Measurements from ENCODE around the gene NOP56. TPM values are rescaled to one million over a fixed set of nuclear protein-coding genes. Genes with fewer than 3 reads are reported as not detected.
A peak's percentile ranks its signal among the peaks of the same experiment; 100 is the strongest.

The NOP56 gene
- total RNA-seq, 1 donor from 2014 or later, result 84.9 TPM

DNA sequence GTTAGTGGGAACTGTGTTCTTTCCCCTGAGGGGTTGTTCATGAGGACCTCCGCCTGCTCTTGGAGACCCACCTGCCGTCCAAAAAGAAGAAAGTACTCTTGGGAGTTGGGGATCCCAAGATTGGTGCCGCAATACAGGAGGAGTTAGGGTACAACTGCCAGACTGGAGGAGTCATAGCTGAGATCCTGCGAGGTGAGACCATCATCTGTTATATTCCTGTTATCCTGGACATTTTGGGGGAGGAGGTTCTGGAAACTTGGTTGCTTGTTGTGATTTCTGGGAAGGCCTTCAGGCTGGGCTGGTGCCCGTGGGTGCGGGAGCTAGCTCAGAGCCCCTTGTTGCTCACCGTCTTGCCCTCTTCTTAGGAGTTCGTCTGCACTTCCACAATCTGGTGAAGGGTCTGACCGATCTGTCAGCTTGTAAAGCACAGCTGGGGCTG lies 2.0 kb downstream of the NOP56 start:
- Histone ChIP-seq H3K27me3 (ENCODE audit: low read depth) (no peaks in the 10 kb centered on the region), H3K36me3 (peaks cover 58% of the 10 kb centered on the region), H3K4me3 (peak overlapping the region; percentile 97), H3K4me1 (peaks cover 26% of the 10 kb centered on the region), H3K9me3 (no peaks in the 10 kb centered on the region), H3K27ac (no peak overlapping the region)
- intact Hi-C loops (cut with DNase I), result no loop called here
- TF ChIP-seq, protein P1, sequence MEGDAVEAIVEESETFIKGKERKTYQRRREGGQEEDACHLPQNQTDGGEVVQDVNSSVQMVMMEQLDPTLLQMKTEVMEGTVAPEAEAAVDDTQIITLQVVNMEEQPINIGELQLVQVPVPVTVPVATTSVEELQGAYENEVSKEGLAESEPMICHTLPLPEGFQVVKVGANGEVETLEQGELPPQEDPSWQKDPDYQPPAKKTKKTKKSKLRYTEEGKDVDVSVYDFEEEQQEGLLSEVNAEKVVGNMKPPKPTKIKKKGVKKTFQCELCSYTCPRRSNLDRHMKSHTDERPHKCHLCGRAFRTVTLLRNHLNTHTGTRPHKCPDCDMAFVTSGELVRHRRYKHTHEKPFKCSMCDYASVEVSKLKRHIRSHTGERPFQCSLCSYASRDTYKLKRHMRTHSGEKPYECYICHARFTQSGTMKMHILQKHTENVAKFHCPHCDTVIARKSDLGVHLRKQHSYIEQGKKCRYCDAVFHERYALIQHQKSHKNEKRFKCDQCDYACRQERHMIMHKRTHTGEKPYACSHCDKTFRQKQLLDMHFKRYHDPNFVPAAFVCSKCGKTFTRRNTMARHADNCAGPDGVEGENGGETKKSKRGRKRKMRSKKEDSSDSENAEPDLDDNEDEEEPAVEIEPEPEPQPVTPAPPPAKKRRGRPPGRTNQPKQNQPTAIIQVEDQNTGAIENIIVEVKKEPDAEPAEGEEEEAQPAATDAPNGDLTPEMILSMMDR (IDR thresholded peaks at IDR 0.05), result no peak
- ATAC-seq, result no peak
- no peak for DNase-seq

DNA sequence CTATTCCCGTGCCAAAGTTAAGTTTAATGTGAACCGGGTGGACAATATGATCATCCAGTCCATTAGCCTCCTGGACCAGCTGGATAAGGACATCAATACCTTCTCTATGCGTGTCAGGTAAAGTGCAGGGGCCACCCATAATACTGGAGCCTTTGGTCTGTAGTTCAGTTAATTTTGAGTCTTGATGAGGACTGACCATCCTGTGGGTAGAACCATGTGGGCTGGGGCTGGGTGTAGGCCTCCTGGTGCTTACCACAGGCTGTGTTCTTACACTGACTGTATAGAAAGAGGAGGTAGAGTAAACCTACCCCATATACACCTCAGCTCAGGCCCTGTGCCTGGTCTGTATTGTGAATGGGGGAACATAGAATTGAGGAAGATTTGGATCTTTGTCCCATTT lies 2.4 kb downstream of the NOP56 start:
- H3K9me3 ChIP-seq, result no peaks in the 10 kb centered on the region
- peaks cover 62% of the 10 kb centered on the region for H3K36me3 ChIP-seq
- H3K4me1 ChIP-seq, result peaks cover 26% of the 10 kb centered on the region
- TF ChIP-seq, protein P1 (IDR thresholded peaks at IDR 0.05), result no peak
- no peaks in the 10 kb centered on the region for H3K27me3 ChIP-seq (ENCODE audit: low read depth)
- intact Hi-C loops (cut with DNase I), result no loop called here
- no peak overlapping the region for H3K4me3 ChIP-seq
- DNase-seq (no peak), ATAC-seq (no peak)
- H3K27ac ChIP-seq, result no peak overlapping the region

DNA sequence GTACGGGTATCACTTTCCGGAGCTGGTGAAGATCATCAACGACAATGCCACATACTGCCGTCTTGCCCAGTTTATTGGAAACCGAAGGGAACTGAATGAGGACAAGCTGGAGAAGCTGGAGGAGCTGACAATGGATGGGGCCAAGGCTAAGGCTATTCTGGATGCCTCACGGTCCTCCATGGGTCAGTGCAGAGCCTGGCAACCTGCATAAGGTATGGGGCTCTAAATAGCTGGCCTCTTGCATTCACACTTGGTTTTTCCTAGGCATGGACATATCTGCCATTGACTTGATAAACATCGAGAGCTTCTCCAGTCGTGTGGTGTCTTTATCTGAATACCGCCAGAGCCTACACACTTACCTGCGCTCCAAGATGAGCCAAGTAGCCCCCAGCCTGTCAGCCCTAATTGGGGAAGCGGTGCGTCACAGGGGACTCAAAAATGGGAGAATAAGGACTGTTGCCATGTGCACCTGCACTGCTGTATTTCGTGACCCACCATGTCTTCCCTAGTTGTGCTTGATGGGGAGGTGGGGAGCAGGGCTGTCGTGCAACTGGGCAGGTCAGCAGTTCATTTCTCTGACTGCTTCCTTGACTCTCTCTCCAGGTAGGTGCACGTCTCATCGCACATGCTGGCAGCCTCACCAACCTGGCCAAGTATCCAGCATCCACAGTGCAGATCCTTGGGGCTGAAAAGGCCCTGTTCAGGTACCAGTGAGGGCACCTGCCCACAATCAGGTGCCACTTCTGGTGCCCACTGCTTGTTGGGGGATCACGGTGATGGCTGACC lies 3.1 kb downstream of the NOP56 start:
- TF ChIP-seq, protein P1 (IDR thresholded peaks at IDR 0.05), result no peak
- ATAC-seq (no peak), DNase-seq (no peak)
- H3K27ac ChIP-seq, result no peak overlapping the region
- no peaks in the 10 kb centered on the region for H3K9me3 ChIP-seq
- no peak overlapping the region for H3K4me3 ChIP-seq
- no peaks in the 10 kb centered on the region for H3K27me3 ChIP-seq (ENCODE audit: low read depth)
- peaks cover 69% of the 10 kb centered on the region for H3K36me3 ChIP-seq
- intact Hi-C loops (cut with DNase I), result no loop called here
- peaks cover 26% of the 10 kb centered on the region for H3K4me1 ChIP-seq

DNA sequence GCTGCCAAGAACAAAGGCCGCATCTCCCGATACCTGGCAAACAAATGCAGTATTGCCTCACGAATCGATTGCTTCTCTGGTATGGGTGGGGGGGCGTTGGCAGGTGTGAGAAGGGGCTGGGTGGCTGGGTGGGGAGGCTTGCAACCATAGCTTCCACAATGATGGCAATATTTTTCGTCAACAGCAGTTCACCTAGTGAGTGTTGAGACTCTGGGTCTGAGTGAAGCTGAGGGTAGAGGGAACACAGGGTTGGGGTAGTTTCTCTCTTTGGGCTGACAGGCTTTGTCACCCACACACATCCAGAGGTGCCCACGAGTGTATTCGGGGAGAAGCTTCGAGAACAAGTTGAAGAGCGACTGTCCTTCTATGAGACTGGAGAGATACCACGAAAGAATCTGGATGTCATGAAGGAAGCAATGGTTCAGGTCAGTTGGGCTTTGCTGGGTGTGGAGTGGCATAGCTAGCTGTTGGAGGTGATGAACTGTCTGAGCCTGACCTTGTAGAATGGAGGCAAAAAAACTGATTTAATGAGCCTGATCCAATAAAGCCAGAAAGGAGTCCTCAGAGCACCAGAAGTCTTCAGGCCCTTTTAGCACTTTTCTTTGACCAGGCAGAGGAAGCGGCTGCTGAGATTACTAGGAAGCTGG lies 4.2 kb downstream of the NOP56 start:
- Histone ChIP-seq H3K27ac (no peak overlapping the region), H3K9me3 (no peaks in the 10 kb centered on the region), H3K36me3 (peaks cover 80% of the 10 kb centered on the region), H3K4me3 (no peak overlapping the region), H3K27me3 (ENCODE audit: low read depth) (no peaks in the 10 kb centered on the region), H3K4me1 (peaks cover 19% of the 10 kb centered on the region)
- intact Hi-C loops (cut with DNase I), result no loop called here
- TF ChIP-seq, protein P1 (IDR thresholded peaks at IDR 0.05), result no peak
- DNase-seq, result no peak
- ATAC-seq, result no peak

DNA sequence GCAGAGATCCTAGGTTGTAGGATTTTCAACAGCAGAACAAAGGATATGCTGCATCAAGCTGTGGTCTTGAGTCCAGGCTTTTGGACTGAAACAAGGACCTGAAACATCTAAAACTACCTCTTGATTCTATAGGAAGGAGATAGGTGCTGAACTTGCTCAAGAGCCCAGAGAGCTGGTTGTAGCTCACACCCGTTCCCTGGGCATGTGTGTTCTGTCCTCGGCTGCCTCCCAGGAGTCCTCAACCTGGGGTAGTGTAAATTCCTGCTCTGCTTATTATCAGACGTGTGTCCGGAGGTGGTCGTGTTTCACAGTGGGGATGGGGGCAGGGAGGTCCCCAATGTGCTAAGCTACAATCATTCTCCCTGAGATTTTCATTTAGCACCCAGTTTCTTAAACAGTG lies 4.8 kb downstream of the NOP56 start:
- Histone ChIP-seq H3K27me3 (ENCODE audit: low read depth) (no peaks in the 10 kb centered on the region), H3K4me1 (peaks cover 18% of the 10 kb centered on the region), H3K27ac (no peak overlapping the region), H3K9me3 (no peaks in the 10 kb centered on the region), H3K36me3 (peaks cover 86% of the 10 kb centered on the region), H3K4me3 (no peak overlapping the region)
- DNase-seq, result no peak
- TF ChIP-seq, protein P1 (IDR thresholded peaks at IDR 0.05), result no peak
- intact Hi-C loops (cut with DNase I), result no loop called here
- no peak for ATAC-seq
